Psoas muscle (tissue), 8 donors: ENCODE measurements around the gene CALCOCO2. TPM values are rescaled to one million over a fixed set of nuclear protein-coding genes. Genes with fewer than 3 reads are reported as not detected.

Source experiments
- ATAC-seq, 4 donors: fragments of 200-7000 bp; cut with Tn5 transposase; one replicate each; pipeline ENCODE4 v1.9.1; 2020; ENCODE audit warnings: moderate library complexity in 3 of 4, mild to moderate bottlenecking in 2 of 4
- DNase-seq, 2 donors: peaks; one replicate each; pipeline ENCODE4 v3.0.0-alpha.2; 2020
- H3K27ac ChIP-seq: fragments of 200-600 bp; one replicate; pipeline ENCODE4 v1.8.0; 2022
- H3K27me3 ChIP-seq, 3 donors: fragments of 200-600 bp in 1 of 3; one replicate each; pipeline versions ENCODE4 v1.6.1 to v1.8.0; 2013 to 2022; ENCODE audit warnings: low read length in 2 of 3, mild to moderate bottlenecking in 2 of 3, moderate library complexity in 1 of 3; ENCODE audit not compliant: insufficient read depth in 3 of 3
- H3K36me3 ChIP-seq, 2 donors: fragments of 200-600 bp in 1 of 2; one replicate each; pipeline versions ENCODE4 v1.6.1 to v1.8.0; 2013 to 2022; ENCODE audit warnings: low read depth in 1 of 2, mild to moderate bottlenecking in 1 of 2, moderate library complexity in 1 of 2; ENCODE audit not compliant: insufficient read depth in 1 of 2
- H3K4me1 ChIP-seq: fragments of 200-600 bp; one replicate; pipeline ENCODE4 v1.8.0; 2022
- H3K4me3 ChIP-seq: fragments of 200-600 bp; one replicate; pipeline ENCODE4 v1.8.0; 2022; ENCODE audit warnings: mild to moderate bottlenecking
- H3K9me3 ChIP-seq: fragments of 200-600 bp; one replicate; pipeline ENCODE4 v1.8.0; 2022
- WGBS, 3 donors: extraction: QIAGEN DNeasy Blood & Tissue Kit; methylation state at CpG; one replicate each; pipeline versions ENCODE4 v1.1.6 to v1.1.7; 2013; 5-methylcytosine and 5-hydroxymethylcytosine counted together
- intact Hi-C, 2 donors: fragments of 100-400 bp; cut with DNase I; formaldehyde crosslinking; loops; one replicate each; pipeline versions ENCODE4 v1.11.0 to v1.14.2; 2022
- polyA plus RNA-seq, 3 donors: library from polyadenylated mRNA; stranded (reverse); fragments of 200-250 nt; gene quantifications; one replicate each; pipeline ENCODE4 v1.2.3, GENCODE V29; 2013
- total RNA-seq, 4 donors: library from RNA; stranded (reverse); fragmentation: NEBNext Ultra II Directional in 2 of 4; extraction: Animal tissue kit (Norgen Biotek cat#: 25700) in 2 of 4; gene quantifications; one replicate each; pipeline versions ENCODE4 v1.2.1 to v1.2.4, GENCODE V29; 2021 to 2023
- TF ChIP-seq, protein P1 (sequence below): fragments of 200-600 bp; IDR thresholded peaks from one replicate; pipeline ENCODE4 v1.8.0; 2022; ENCODE audit warnings: antibody characterized with exemption
- donor health status: healthy with polysubstance abuse.
- donor health status: DM: no; HTN: no; CAD: no; lungs with moderate emphysema.
- donor health status: Bipolar disorder and iron deficiency.
- donor health status: healthy.
- donor health status: DM: yes; HTN: yes; CAD: no.
- donor health status: DM: no; HTN: no; CAD: no.
- donor health status: DM: no; HTN: no; CAD: no.
- donor health status: DM: yes; HTN: yes; CAD: no.

The CALCOCO2 gene
- total and polyA plus RNA-seq, 7 donors = 87.2 to 212 (median 172) TPM

DNA sequence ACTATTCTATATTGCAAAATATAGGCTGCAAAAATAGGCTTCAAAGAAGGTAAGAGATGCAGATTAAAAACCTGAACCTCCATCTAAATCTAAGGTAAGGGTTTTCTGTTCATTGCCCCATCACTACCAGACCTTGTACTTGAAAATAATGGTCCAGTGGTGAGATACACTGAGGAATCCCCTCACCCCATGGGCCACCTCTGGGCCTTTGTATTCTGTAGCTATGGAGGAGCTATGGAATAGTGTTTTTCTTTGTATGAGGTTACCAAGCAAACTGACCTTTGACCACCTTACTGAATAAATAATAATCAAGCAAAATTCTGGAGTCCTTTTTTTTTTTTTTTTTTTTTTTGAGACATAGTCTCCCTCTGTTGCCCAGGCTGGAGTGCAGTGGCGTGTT, 72.6 kb downstream of the CALCOCO2 start:
- Histone ChIP-seq H3K4me1 (no peaks in the 10 kb centered on the region), H3K9me3 (no peaks in the 10 kb centered on the region), H3K36me3 (peaks cover 0 to 2% of the 10 kb centered on the region in 2 donors), H3K27ac (no peak overlapping the region), H3K4me3 (no peak overlapping the region), H3K27me3 (no peaks in the 10 kb centered on the region)
- ATAC-seq (no peak), DNase-seq (no peak)
- intact Hi-C loops = no loop called here
- 91 to 100% (median 100%) methylated on average over 1 of the region's 1 CpG for WGBS, 3 donors
- TF ChIP-seq, protein P1, sequence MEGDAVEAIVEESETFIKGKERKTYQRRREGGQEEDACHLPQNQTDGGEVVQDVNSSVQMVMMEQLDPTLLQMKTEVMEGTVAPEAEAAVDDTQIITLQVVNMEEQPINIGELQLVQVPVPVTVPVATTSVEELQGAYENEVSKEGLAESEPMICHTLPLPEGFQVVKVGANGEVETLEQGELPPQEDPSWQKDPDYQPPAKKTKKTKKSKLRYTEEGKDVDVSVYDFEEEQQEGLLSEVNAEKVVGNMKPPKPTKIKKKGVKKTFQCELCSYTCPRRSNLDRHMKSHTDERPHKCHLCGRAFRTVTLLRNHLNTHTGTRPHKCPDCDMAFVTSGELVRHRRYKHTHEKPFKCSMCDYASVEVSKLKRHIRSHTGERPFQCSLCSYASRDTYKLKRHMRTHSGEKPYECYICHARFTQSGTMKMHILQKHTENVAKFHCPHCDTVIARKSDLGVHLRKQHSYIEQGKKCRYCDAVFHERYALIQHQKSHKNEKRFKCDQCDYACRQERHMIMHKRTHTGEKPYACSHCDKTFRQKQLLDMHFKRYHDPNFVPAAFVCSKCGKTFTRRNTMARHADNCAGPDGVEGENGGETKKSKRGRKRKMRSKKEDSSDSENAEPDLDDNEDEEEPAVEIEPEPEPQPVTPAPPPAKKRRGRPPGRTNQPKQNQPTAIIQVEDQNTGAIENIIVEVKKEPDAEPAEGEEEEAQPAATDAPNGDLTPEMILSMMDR = no peak

DNA sequence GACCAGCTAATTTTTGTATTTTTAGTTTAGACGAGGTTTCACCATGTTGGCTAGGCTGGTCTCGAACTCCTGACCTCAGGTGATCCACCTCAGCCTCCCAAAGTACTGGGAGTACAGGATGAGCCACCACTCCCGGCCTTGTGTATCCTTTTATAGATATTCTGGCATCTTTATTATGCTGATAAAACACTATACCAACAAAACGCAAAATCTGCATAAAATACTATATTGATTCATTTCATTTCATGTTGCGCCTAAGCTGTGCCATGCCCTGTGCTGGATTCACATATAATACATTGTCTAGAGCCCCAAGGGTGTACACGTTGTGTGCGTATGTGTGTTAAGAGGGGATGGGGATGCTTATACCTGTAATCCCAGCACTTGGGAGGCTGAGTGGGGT, 73.6 kb downstream of the CALCOCO2 start:
- Histone ChIP-seq H3K4me3 (no peak overlapping the region), H3K27ac (no peak overlapping the region), H3K9me3 (no peaks in the 10 kb centered on the region), H3K27me3 (no peaks in the 10 kb centered on the region), H3K4me1 (peaks cover under 1% of the 10 kb centered on the region), H3K36me3 (no peaks in the 10 kb centered on the region)
- TF ChIP-seq, protein P1 = no peak
- ATAC-seq (no peak), DNase-seq (no peak)
- WGBS, 3 donors = 86 to 94% (median 88%) methylated on average over 7 of the region's 7 CpGs
- intact Hi-C loops = no loop called here

- ATAC-seq (no peak), DNase-seq (no peak)
- H3K4me1 ChIP-seq = peaks cover 15% of the 10 kb centered on the region
- TF ChIP-seq, protein P1 = no peak
- peaks cover 3 to 8% of the 10 kb centered on the region in 2 donors for H3K36me3 ChIP-seq
- no peaks in the 10 kb centered on the region for H3K27me3 ChIP-seq
- 65 to 80% (median 79%) methylated on average over 9 of the region's 9 CpGs for WGBS, 3 donors
- no peaks in the 10 kb centered on the region for H3K9me3 ChIP-seq
- no peak overlapping the region for H3K27ac ChIP-seq
- H3K4me3 ChIP-seq = no peak overlapping the region
- intact Hi-C loops = loop anchor here (5.0 kb wide), 2 partner anchors 36 to 41 kb away; partner anchors contain the start of gene SNF8 (in 1 of the 2)
Observed at GRCh38 chr17:48905987-48906515, 75.2 kb downstream of the CALCOCO2 start.

GRCh38 chr17:48907713-48908046, 76.8 kb downstream of the CALCOCO2 start:
- no peaks in the 10 kb centered on the region for H3K9me3 ChIP-seq
- peaks cover 9 to 23% of the 10 kb centered on the region in 2 donors for H3K36me3 ChIP-seq
- H3K27ac ChIP-seq = peak overlapping the region; percentile 95
- H3K27me3 ChIP-seq = no peaks in the 10 kb centered on the region
- TF ChIP-seq, protein P1 = no peak
- H3K4me3 ChIP-seq = peak overlapping the region; percentile 85
- peaks cover 18% of the 10 kb centered on the region for H3K4me1 ChIP-seq
- 40 to 43% (median 40%) methylated on average over 2 of the region's 2 CpGs for WGBS, 3 donors
- DNase-seq = no peak
- intact Hi-C loops = loop anchor here (5.0 kb wide), 2 partner anchors 35 to 40 kb away; partner anchors contain the start of gene SNF8 (in 1 of the 2)
- ATAC-seq = peak in 2 of 4 donors; percentile 3 to 30
